Upper lobe of right lung (tissue), 1 donor: ENCODE measurements around the gene HERPUD2. TPM values are rescaled to one million over a fixed set of nuclear protein-coding genes. Genes with fewer than 3 reads are reported as not detected.
"Not testable (repeated sequence)": the region's sequence is repeated elsewhere in the genome, so short reads cannot be mapped to it uniquely, and the experiment has no call there.

ENCODE experiments used
- ATAC-seq: fragments of 200-7000 bp; cut with Tn5 transposase; one replicate; pipeline ENCODE4 v1.9.1; 2020; ENCODE audit warnings: mild to moderate bottlenecking, moderate library complexity
- DNase-seq: peaks from one replicate; pipeline ENCODE4 v3.0.0-alpha.2; 2020
- H3K27ac ChIP-seq: fragments of 200-600 bp; one replicate; pipeline ENCODE4 v1.8.0; 2022
- H3K27me3 ChIP-seq: fragments of 200-600 bp; one replicate; pipeline ENCODE4 v1.8.0; 2022; ENCODE audit warnings: mild to moderate bottlenecking
- H3K36me3 ChIP-seq: fragments of 200-600 bp; one replicate; pipeline ENCODE4 v1.8.0; 2022
- H3K4me1 ChIP-seq: fragments of 200-600 bp; one replicate; pipeline ENCODE4 v1.8.0; 2022
- H3K4me3 ChIP-seq: fragments of 200-600 bp; one replicate; pipeline ENCODE4 v1.8.0; 2022; ENCODE audit warnings: mild to moderate bottlenecking
- H3K9me3 ChIP-seq: fragments of 200-600 bp; one replicate; pipeline ENCODE4 v1.8.0; 2022
- intact Hi-C: fragments of 100-400 bp; cut with DNase I; formaldehyde crosslinking; loops from one replicate; pipeline ENCODE4 v1.11.0; 2022
- total RNA-seq: library from RNA; stranded (reverse); fragmentation: NEBNext Ultra II Directional; extraction: Animal tissue kit (Norgen Biotek cat#: 25700); gene quantifications from one replicate; pipeline ENCODE4 v1.2.1, GENCODE V29; 2021
- TF ChIP-seq, protein P1 (sequence below): fragments of 200-600 bp; IDR thresholded peaks from one replicate; pipeline ENCODE4 v1.8.0; 2022; ENCODE audit warnings: antibody characterized with exemption
- donor health status: DM: no; HTN: yes; CAD: no; lungs with severe emphysema.

HERPUD2 gene
- total RNA-seq, 1 donor from 2014 or later: 32.6 TPM

DNA sequence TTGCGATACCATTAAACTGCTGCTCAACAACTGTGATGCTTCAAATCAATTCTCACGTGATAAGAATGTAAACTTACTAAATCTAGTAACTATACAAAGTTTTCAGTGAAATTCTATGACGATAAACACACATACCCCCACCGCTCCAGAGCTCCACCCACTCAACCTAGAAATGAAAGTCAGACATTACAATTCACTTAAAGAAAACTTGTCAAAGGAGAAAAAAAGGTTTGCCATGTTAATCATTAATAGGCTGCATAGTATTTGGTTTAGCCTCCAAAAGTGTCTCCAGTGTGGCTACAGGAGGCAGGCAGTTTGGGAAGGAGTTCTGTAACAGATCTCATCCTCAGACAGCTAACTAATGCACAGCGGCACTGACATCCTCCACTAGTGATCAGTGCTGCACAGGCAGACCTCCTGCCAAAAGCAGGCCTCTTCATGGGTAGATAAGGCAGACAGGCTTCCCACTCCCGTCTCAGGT lies 3.1 kb downstream of the HERPUD2 start:
- Histone ChIP-seq H3K27ac (no peak overlapping the region), H3K4me1 (peaks cover 68% of the 10 kb centered on the region), H3K36me3 (no peaks in the 10 kb centered on the region), H3K27me3 (no peaks in the 10 kb centered on the region), H3K4me3 (peak overlapping the region; percentile 85), H3K9me3 (no peaks in the 10 kb centered on the region)
- ATAC-seq: no peak
- intact Hi-C loops: no loop called here
- DNase-seq: no peak
- TF ChIP-seq, protein P1, sequence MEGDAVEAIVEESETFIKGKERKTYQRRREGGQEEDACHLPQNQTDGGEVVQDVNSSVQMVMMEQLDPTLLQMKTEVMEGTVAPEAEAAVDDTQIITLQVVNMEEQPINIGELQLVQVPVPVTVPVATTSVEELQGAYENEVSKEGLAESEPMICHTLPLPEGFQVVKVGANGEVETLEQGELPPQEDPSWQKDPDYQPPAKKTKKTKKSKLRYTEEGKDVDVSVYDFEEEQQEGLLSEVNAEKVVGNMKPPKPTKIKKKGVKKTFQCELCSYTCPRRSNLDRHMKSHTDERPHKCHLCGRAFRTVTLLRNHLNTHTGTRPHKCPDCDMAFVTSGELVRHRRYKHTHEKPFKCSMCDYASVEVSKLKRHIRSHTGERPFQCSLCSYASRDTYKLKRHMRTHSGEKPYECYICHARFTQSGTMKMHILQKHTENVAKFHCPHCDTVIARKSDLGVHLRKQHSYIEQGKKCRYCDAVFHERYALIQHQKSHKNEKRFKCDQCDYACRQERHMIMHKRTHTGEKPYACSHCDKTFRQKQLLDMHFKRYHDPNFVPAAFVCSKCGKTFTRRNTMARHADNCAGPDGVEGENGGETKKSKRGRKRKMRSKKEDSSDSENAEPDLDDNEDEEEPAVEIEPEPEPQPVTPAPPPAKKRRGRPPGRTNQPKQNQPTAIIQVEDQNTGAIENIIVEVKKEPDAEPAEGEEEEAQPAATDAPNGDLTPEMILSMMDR: no peak

GRCh38 chr7:35691366-35691765 lies 3.6 kb downstream of the HERPUD2 start:
- Histone ChIP-seq H3K4me3 (peak overlapping the region; percentile 85), H3K36me3 (no peaks in the 10 kb centered on the region), H3K27me3 (no peaks in the 10 kb centered on the region), H3K9me3 (no peaks in the 10 kb centered on the region), H3K27ac (no peak overlapping the region), H3K4me1 (peaks cover 68% of the 10 kb centered on the region)
- TF ChIP-seq, protein P1: no peak
- intact Hi-C loops: no loop called here
- no peak for ATAC-seq
- DNase-seq: no peak

DNA sequence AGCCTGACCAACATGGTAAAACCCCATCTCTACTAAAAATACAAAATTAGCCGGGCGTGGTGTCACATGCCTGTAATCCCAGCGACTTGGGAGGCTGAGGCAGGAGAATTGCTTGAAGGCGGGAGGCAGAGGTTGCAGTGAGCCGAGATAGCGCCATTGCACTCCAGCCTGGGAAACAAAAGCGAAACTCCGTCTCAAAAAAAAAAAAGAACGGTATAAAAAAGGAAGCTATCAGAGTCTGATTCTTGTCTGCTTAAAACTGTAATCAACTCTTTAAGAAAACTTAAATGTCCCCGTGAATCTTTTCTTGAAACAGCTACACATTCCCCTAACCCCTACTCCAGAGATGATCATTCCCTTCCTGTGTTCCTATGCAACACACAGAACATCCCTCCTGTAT lies 4.3 kb downstream of the HERPUD2 start:
- ATAC-seq, H3K27ac ChIP-seq, H3K36me3 ChIP-seq, intact Hi-C loops, H3K27me3 ChIP-seq, H3K9me3 ChIP-seq, DNase-seq: not testable (repeated sequence)
- H3K4me1 ChIP-seq: peaks cover 63% of the 10 kb centered on the region
- peak overlapping the region; percentile 85 for H3K4me3 ChIP-seq

DNA sequence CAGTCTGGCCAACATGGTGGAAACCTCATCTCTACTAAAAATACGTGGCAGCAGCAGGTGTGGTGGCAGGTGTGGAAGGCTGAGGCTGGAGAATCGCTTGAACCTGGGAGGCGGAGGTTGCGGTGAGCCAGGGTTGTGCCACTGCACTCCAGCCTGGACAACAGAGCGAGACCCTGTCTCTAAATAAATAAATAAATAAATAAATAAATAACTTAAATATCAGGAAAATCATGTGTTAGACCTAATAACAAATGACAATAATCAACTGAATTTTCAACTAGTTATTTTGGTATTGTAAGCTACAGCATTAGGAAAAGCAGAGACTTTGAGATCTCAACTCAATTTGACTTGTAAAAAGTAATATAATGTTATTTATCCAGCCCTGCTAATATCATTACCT lies 9.2 kb downstream of the HERPUD2 start:
- peaks cover 33% of the 10 kb centered on the region for H3K4me1 ChIP-seq

GRCh38 chr7:35681231-35682029 lies 13.5 kb downstream of the HERPUD2 start:
- H3K27ac ChIP-seq: no peak overlapping the region
- TF ChIP-seq, protein P1: no peak
- no peaks in the 10 kb centered on the region for H3K9me3 ChIP-seq
- no peak overlapping the region for H3K4me3 ChIP-seq
- H3K36me3 ChIP-seq: peaks cover 5% of the 10 kb centered on the region
- DNase-seq: no peak
- no peak for ATAC-seq
- H3K4me1 ChIP-seq: peaks cover 25% of the 10 kb centered on the region
- intact Hi-C loops: no loop called here
- H3K27me3 ChIP-seq: no peaks in the 10 kb centered on the region

More for the DNA sequence above, 9.2 kb downstream of the HERPUD2 start:
- Histone ChIP-seq H3K36me3 (peaks cover 5% of the 10 kb centered on the region), H3K4me3 (no peak overlapping the region), H3K27me3 (no peaks in the 10 kb centered on the region), H3K27ac (no peak overlapping the region), H3K9me3 (no peaks in the 10 kb centered on the region)
- intact Hi-C loops: no loop called here
- ATAC-seq (no peak), DNase-seq (no peak)
- TF ChIP-seq, protein P1: no peak

GRCh38 chr7:35680403-35681013 lies 14.4 kb downstream of the HERPUD2 start:
- Histone ChIP-seq H3K4me3 (no peak overlapping the region), H3K36me3 (peaks cover 4% of the 10 kb centered on the region), H3K9me3 (no peaks in the 10 kb centered on the region), H3K4me1 (peaks cover 25% of the 10 kb centered on the region), H3K27me3 (no peaks in the 10 kb centered on the region), H3K27ac (no peak overlapping the region)
- TF ChIP-seq, protein P1: no peak
- intact Hi-C loops: no loop called here
- ATAC-seq (no peak), DNase-seq (no peak)
